GM12872 (cell line): ENCODE measurements around the gene MRPL24.

Experiments used
- TF ChIP-seq, protein P1 (sequence below): IDR thresholded peaks from 3 replicates; pipeline ENCODE4 v1.5.1; 2011; ENCODE audit warnings: low read depth, mild to moderate bottlenecking, low read length, moderate library complexity; ENCODE audit not compliant: insufficient read depth

MRPL24 gene

GRCh38 chr1:156744344-156744743 is 3.5 kb upstream of the MRPL24 start:
- TF ChIP-seq, protein P1, sequence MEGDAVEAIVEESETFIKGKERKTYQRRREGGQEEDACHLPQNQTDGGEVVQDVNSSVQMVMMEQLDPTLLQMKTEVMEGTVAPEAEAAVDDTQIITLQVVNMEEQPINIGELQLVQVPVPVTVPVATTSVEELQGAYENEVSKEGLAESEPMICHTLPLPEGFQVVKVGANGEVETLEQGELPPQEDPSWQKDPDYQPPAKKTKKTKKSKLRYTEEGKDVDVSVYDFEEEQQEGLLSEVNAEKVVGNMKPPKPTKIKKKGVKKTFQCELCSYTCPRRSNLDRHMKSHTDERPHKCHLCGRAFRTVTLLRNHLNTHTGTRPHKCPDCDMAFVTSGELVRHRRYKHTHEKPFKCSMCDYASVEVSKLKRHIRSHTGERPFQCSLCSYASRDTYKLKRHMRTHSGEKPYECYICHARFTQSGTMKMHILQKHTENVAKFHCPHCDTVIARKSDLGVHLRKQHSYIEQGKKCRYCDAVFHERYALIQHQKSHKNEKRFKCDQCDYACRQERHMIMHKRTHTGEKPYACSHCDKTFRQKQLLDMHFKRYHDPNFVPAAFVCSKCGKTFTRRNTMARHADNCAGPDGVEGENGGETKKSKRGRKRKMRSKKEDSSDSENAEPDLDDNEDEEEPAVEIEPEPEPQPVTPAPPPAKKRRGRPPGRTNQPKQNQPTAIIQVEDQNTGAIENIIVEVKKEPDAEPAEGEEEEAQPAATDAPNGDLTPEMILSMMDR, result no peak

- TF ChIP-seq, protein P1, result no peak
Observed at GRCh38 chr1:156743367-156744302, 2.7 kb upstream of the MRPL24 start.

GRCh38 chr1:156742801-156743200 is 1.9 kb upstream of the MRPL24 start:
- TF ChIP-seq, protein P1, result no peak

GRCh38 chr1:156742017-156742416 is 1.1 kb upstream of the MRPL24 start:
- TF ChIP-seq, protein P1, result no peak

DNA sequence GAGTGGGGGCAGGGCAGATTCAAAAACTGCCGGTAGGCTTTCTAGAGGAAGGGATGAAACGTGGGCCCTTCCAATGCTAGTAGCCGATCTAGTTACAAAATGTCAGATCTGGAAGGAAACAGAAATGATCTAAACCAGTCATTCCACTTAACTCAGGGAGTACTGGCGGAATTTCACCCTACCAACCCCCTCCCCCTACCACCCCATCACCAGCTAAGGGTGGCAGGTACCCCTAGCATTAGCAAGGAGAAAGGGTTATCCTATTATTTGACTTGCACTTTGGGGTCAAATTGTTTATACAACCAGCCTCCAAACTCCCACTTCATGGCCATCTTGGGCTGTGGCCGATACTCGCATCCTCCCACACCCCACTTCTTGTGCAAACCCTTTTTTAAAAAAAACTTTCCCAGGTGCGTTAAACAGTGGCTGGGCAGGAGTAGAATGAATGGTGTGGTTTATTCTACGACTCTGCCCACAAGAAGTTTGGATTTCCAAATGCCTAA is 644 bp upstream of the MRPL24 start:
- TF ChIP-seq, protein P1, result no peak

DNA sequence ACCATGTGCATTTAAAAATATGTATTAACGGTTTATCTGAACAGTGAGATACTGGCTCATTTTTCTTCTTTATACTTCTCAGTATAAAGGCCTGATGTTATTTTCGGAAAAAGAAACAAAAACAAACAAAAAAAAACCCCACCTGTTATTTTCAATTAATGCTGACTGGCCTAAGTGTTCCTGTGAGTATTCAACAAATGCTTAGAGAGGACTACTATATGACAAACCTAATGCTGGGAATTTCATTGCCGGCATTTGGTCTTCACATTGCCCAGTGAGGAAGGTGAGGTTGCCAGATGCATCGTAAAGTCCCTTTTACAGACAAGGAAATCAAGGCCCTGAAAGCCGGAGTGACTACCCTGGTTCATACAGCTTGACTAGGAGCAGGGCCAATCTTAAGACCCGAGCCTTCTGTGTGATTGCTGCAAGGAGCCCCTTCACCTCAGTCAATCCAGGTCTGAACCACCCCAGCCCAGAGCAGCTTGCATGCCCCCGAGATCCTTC is 599 bp downstream of the MRPL24 start:
- TF ChIP-seq, protein P1, result no peak

- TF ChIP-seq, protein P1, result no peak
Observed at GRCh38 chr1:156738916-156739315, 2.0 kb downstream of the MRPL24 start.
